ENCODE measurements around the gene CTDSPL2. TPM values are rescaled to one million over a fixed set of nuclear protein-coding genes. Genes with fewer than 3 reads are reported as not detected.

Gene CTDSPL2
- total and polyA plus RNA-seq, 2 experiments from 2014 or later: 42.2 to 86.2 TPM

- no peak overlapping the region for H2AFZ ChIP-seq
- no peak overlapping the region for H3K4me2 ChIP-seq
- peaks cover 9% of the 10 kb centered on the region; the same call in 1 of the 2 replicates for H4K20me1 ChIP-seq (replicated peaks; ENCODE audit: insufficient read depth)
- H3K27ac ChIP-seq (ENCODE audit: low read depth): no peak overlapping the region
- TF ChIP-seq REST (IDR thresholded peaks at IDR 0.05; ENCODE audit: unreplicated experiment) (no peak), ETS1 (IDR thresholded peaks at IDR 0.05) (no peak), POLR2AphosphoS5 (IDR thresholded peaks at IDR 0.05; ENCODE audit: low read depth) (no peak), JUNB (IDR thresholded peaks at IDR 0.05; ENCODE audit: unreplicated experiment) (no peak), CTCF (conservative IDR thresholded peaks at IDR 0.05; ENCODE audit: low read depth in 2 of 2) (no peak), ZNF462 (CRISPR knock-in tag; IDR thresholded peaks at IDR 0.05) (no peak), EZH2 (IDR thresholded peaks at IDR 0.05; ENCODE audit: low read depth, unreplicated experiment) (no peak), EZH2phosphoT487 (IDR thresholded peaks at IDR 0.05; ENCODE audit: unreplicated experiment) (no peak), NANOG (IDR thresholded peaks at IDR 0.05; ENCODE audit: borderline replicate concordance) (no peak), STAT1 (IDR thresholded peaks at IDR 0.05; ENCODE audit: unreplicated experiment) (no peak), CREB1 (CRISPR knock-in tag; IDR thresholded peaks at IDR 0.05; ENCODE audit: low read depth) (no peak), ZNF331 (CRISPR knock-in tag; IDR thresholded peaks at IDR 0.05; ENCODE audit: low read depth) (no peak), ZNF114 (CRISPR knock-in tag; IDR thresholded peaks at IDR 0.05) (no peak)
- Mint-ChIP-seq H3K4me3 (no peak overlapping the region), H3K9me3 (no peaks in the 10 kb centered on the region), H3K36me3 (ENCODE audit: low read depth) (peaks cover 40% of the 10 kb centered on the region), H3K4me1 (no peaks in the 10 kb centered on the region), H3K27me3 (ENCODE audit: insufficient read depth, low read depth, poor library complexity) (no peaks in the 10 kb centered on the region), H3K27ac (no peak overlapping the region)
- no peak overlapping the region for H3K4me3 ChIP-seq
- H3K36me3 ChIP-seq (ENCODE audit: insufficient read depth): peaks cover 17% of the 10 kb centered on the region; the same call in 1 of the 2 replicates
- 0 out of 2 replicates have a peak, but pooled peaks cover 3% of the 10 kb centered on the region for H3F3A ChIP-seq (replicated peaks; ENCODE audit: low read depth)
- no peaks in the 10 kb centered on the region for H3K9me2 ChIP-seq (ENCODE audit: insufficient read depth)
- H3K79me2 ChIP-seq (replicated peaks; ENCODE audit: insufficient read depth): peaks cover 20% of the 10 kb centered on the region; the same call in 1 of the 2 replicates
- H3K4me1 ChIP-seq (ENCODE audit: insufficient read depth): no peaks in the 10 kb centered on the region
- DNase-seq (ENCODE audit: low spot score) (no peak), ATAC-seq (no peak)
- no peaks in the 10 kb centered on the region for H3K27me3 ChIP-seq (ENCODE audit: insufficient read depth)
These were observed 63.2 kb downstream of the CTDSPL2 start for GRCh38 chr15:44490622-44491021.
